Stimulated activated CD4-positive, alpha-beta T cell treated with anti-CD3 and anti-CD28 coated beads, Interleukin-12 subunit alpha, Interleukin-12 subunit beta, amount 100 ng/mL, for 4 hours (primary cell): ENCODE results near the gene MAP3K14.
"Not testable (repeated sequence)": the region's sequence is repeated elsewhere in the genome, so short reads cannot be mapped to it uniquely, and the experiment has no call there.

Source experiments
- DNase-seq: peaks from one replicate; pipeline ENCODE4 v3.0.0-alpha.2; 2020

The MAP3K14 gene

DNA sequence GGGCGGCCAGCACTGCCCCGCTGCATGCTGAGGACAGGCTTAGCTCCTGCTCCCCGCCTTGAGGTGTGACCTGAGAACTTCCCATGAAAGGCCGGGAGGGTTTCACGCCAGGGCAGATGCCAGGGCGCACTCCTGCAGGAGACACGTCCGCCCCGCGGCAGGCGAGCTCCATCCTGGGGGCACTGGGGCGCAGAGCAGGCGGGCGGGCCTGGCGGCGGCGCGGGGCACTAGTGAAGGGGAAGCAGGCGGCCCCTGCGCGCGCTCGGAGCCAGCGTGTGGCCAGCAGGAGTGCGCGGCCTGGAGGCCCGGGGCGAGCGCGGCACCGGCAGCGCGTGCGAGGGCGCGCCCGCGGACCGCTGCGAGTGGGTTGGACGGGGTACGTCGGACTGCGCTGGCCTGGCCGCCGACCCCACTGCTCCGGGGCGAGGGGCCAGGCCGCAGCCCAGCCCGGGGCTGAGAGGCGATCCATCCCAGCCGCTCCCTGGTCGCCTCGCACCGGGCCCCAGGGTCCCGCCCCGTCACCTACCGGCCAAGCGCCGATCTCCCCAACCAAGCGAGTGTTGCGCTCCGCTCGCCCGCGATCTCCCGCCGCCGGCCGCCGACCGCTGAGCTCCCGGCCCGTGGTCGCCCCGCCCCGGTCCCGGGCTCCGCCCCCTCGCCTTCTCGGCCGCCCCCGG is at the start of gene MAP3K14:
Gene MAP3K14 (minus strand): TSS at position 587 of the 677 bp plus-strand sequence. CDS start 26,275 bp downstream, outside the sequence.
- DNase-seq: peak; percentile 50

DNA sequence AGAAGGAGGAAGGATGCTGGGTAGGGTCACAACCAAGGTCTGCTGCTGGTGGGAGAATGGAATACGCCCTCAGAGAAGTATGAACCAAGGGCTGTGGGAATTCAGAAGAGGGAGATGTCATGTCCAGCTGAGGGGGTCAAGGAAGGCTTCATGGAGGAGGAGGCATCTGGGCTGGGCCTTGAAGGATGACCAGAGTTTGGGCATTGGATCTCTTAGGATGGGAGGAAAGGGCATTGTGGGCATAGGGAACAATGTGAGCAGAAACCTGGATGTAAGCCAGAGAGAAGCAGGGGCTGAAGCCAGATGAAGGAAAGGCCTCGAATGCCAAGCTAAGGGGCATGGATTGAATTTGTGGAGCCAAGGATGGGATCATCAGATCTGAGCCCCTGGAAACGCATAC is 49.2 kb upstream of the MAP3K14 start:
- DNase-seq: no peak

- DNase-seq: no peak
Measured at GRCh38 chr17:45364531-45365390, 47.9 kb upstream of the MAP3K14 start.

DNA sequence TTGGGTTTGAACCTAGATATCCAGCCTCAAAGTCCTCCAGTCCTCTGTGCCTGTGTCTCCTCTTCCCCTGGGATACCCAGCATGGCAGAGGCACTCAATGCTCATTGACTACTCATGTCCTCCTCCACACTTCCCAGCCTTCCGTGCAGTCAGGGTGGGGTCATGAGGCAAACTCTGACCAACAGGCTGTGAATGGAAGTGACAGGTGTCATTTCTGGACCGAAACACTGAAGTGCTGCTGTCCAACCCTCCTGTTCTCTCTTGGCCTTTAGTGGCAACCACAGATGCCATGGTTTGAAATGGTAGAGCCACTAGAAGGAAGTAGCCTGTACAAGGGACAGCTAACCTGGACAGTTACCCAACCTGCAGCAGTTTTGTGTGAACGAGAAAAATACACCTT is 46.7 kb upstream of the MAP3K14 start:
- no peak for DNase-seq

DNA sequence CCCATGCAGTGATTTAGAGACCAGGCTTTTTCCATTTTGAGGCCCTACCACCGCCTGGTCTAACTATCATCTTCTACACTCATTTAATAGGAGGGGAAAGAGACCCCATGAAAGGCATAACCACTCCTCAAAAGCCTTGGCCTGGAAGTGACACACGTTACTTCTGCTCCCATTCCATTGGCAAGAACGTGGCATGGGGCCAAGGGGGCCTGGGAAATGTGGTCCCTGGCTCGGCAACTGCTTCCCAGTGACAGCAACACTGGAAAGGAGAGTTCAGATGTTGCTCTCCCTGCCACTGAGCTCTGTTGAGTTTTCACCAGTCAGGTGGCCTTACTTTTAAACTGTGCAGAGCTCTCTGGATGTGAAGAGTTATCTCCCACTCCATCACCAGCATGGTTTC is 45.2 kb upstream of the MAP3K14 start:
- no peak for DNase-seq

DNA sequence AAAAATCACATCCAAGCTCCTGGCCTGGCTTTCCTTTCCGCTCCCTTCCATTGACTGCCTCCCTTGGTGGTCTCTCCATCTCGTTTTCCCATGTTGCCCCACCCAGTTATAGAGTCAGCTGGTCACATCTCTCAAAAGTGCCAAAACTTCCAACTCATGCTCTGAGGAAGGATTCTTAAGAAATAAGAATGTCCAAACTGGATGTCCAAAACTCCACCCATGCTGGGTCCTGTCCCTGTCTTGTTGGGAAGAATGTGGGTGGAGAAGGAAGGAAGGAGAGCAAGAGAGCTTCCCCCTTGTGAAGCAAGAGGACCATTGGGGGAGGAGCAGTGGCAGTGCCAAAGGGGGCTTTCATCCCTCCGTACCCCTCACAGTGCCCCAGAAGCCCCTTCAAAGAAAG is 44.6 kb upstream of the MAP3K14 start:
- DNase-seq: no peak

DNA sequence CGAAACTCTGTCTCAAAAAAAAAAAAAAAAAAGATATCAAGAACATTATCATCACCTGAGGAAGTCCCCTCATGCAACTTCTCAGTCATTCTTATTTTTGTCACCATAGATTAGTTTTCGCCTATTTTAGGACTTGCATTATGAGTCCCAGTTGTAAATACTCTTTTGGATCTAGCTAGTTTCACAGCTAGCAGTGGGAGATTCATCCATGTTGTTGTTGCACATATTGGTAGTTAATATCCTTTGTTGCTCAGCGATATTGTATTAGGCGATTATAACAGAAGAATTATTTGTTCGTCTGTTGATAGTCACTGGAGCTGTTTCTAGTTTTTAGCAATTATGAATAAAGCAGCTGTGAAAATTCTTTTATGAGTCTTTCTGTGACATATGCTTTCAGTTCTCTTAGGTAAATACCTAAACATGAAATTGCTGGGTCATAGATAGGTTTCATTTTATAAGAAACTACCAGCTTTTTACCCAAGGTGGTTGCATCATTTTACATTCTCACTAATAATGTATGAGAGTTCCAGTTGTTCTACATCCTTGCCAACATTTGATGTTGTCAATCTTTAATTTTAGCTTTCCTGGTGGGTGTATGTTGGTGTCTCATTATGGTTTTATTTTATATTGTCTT is 40.7 kb upstream of the MAP3K14 start:
- DNase-seq: no peak

DNA sequence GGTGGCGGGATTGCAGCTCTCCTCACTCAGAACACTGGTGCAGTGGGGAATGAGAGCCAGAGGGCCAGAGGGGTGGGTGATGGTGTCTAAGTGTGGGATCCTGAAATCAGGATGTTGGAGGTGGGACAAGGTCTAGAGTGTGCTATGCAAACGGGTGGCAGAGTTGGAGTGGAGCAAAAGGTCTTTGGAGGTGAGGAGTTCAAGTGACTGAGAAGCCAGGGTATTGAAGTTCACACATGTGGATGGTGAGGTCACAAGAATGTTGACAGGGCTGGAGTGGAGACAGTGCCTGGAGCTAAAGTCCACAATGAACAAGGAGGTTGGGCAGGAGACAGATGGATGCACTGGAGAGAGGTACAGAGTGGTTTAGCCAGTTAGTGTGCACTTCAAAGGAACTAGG is 38.3 kb upstream of the MAP3K14 start:
- DNase-seq: no peak

- DNase-seq: peak; percentile 7
Measured at GRCh38 chr17:45353043-45353442, 36.2 kb upstream of the MAP3K14 start.

GRCh38 chr17:45351831-45352230 is 35.0 kb upstream of the MAP3K14 start:
- no peak for DNase-seq

- no peak for DNase-seq
Measured at GRCh38 chr17:45347444-45347843, 30.6 kb upstream of the MAP3K14 start.

- no peak for DNase-seq
Measured at GRCh38 chr17:45346216-45347015, 29.6 kb upstream of the MAP3K14 start.

DNA sequence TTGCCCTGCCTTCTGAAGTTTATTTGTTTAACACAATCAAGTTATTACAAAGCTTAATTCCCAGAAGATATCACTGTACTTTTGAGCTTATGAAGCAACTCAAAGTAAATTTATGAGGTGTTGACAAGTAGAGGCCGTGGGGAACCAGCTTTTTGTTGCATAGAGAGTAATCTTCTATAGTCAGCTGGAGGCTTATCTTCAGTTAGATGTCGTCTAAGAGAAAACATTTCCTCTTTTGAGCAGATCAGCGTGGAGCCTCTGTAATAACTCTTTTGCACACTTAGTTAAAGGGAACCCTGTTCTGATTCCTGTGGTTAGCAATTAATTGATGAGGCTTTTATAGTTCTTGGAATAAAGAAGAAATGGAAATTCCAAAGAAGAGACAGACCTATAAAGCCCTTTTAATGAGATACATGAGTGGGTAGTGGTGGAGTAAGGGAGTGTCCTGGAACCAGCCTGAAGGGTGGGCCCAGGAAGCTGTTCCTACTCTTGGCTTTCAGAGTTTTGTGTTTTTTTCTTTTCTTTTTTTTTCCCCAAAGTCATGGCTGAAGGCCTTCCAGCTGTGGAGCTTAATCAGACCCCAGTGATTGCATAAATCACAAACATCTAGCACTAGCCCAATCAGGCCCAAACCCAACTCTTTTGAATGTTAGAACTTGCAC is 28.9 kb upstream of the MAP3K14 start:
- no peak for DNase-seq

DNA sequence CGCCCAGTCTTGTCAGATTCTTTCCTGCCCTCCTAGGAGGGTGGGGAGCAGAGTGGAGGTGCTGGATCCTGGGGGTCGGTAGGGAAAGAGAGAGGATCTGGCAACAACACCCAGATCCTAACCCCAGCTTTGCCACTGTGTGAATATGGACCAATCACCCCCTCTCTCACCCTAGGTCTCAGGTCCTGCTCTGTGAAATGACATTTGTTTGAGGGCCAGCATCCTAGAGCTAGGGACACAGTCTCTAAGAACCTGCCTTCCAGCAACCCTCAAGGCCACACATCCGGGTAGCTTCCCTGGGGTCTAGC is 28.4 kb upstream of the MAP3K14 start:
- DNase-seq: no peak

DNA sequence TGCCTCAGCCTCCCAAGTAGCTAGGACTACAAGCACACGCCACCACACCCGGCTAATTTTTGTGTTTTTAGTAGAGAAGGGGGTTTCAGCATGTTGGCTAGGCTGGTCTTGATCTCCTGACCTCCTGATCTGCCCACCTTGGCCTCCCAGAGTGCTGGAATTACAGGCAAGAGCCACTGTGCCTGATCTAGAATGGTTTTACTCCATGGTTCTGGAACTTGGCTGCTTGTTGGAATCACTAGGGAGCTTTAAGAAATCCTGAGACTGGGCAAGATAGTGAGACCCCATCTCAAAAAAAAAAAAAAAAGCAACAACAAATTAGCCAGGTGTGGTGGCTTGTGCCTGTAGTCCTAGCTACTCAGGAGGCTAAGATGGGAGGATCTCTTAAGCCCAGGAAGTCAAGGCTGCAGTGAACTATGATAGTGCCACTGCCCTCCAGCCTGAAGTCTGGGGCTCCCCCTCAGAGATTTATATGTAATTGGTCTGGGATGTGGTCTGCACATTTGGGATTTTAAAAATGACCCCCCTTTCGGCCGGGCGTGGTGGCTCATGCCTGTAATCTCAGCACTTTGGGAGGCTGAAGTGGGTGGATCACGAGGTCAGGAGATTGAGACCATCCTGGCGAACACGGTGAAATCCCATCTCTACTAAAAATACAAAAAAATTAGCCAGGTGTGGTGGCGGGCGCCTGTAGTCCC is 27.3 kb upstream of the MAP3K14 start:
- DNase-seq: not testable (repeated sequence)

DNA sequence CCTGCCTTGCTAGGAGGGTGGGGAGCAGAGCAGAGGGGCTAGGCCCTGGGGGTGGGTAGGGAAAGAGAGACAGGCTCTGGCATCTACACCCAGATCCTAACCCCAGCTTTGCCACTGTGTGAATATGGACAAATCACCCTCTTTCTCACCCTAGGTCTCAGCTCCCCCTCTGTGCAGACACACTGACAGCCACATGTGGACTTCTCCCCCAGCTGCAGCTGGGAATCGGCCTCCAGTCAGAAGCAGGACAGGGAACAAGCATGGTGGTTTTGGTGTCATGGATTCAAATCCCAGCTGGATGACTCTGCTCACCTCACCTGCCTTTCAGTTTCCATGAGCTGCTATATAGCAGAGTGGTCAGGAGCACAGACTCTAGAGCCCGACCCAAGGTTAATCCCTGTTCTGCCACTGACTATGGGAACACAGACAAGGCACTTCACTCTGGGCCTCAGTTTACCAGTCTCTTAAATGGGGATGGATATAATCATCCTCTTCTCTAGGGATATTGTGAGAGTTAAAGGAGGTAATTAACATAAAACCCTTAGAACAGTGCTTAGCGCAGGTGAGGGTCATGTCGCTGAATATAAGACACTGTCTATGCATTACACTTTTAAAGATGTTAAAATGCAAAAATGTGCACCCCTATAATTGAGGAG is 26.2 kb upstream of the MAP3K14 start:
- DNase-seq: no peak

- no peak for DNase-seq
Measured at GRCh38 chr17:45342306-45342705, 25.5 kb upstream of the MAP3K14 start.

DNA sequence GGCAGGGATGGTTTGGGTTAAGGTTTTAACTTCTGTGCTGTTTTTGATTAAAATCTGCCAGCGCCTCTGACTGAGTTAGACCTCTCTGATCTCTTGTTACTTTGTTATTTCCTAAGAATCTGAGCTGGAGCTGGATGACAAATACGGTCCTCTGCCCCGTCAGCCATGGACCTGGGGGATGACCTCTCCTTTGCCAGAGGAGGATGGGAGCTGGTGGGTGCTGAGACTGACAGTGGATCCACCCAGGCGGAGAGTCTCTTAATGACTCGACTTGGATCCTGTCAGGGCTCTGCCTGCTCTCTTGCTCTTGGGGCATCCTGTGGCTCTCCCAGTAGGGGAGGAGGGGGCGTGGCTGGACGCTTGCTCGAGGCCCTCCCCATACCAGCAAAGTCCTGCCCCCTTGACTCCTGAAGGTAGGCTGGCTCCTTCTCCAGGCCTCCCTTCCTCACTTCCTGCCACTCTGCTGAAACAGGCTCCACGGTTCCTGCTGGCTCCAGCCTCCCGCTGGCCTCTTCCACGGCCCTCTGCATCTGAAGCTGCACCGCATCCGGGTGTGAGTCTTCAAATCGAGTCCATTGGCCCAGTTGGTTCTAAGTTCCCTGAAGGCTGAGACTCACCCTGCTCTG is 24.8 kb upstream of the MAP3K14 start:
- DNase-seq: no peak

DNA sequence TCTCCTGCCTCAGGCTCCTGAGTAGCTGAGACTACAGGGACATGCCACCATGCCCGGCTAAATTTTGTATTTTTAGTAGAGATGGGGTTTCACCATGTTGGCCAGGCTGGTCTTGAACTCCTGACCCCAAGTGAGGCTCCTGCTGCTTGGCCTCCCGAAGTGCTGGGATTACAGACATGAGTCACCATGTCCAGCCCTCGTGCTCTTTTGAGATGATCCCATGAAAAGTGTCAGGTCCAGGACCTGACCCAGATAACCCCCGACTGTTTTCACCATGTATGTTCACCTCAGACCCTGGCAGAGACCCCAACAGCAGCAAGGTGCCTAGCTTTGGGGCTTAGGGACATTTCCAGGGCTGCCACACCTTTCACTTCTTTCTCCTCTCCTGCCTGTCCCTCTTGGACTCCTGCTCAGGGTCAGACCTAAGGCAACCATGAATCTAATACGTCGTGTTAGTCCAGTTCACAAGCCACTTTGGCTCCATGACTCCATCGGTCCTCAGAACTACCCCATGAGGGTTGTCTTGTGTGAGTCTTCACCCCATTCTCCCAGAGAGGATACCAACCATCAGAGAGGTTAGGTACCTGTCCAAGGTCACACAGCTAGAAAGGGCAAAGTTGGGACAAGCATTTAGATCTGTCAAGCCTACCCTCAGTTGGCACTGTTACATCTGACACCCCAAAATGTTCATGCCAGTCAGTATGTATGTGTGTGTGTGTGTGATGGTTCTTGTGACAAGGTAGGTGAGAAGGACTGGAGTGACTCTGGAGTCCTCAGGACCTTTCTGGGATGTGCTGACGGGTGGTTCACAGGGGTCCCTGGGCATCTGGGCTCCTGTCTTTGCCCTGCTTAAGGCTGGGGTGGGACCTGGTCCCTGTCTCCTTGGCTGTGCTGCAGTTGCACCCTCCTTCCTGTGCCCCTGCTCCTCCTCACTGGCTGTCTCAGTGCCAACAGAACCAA is 23.1 kb upstream of the MAP3K14 start:
- DNase-seq: no peak
